ENCODE measurements around the gene IPO11. TPM values are rescaled to one million over a fixed set of nuclear protein-coding genes. Genes with fewer than 3 reads are reported as not detected.
A peak's percentile ranks its signal among the peaks of the same experiment; 100 is the strongest.

Gene IPO11
- total RNA-seq, 1 donor from 2014 or later: 11.8 TPM

DNA sequence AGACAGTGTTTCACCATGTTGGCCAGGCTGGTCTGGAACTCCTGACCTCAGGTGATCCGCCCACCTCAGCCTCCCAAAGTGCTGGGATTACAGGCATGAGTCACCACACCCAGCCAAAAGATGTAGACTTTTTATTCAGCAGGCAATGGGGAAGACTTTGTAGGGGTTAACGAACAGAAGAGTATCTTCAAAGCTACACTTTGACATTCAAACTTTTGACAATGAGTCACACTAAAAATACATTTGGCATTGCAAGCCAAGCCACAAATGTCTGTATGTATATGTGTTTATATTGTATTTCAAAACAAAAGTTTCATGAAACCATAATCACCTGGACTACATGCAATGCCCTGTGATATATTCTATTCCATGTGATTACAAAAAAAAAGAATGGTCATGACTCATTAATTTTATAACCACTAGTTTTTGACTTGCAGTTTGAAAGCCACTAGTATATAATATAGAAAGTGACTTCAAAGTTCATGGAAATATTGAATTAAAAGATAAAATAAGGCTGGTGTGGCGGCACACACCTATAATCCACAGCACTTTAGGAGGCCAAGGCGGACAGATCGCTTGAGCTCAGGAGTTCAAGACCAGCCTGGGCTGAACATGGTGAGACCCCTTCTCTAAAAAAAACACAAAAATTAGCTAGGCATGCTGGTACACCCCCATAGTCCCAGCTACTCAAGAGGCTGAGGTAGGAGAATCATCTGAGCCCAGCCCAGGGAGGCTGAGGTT is 17.2 kb upstream of the IPO11 start:
- no peak overlapping the region for H3K27ac ChIP-seq
- H3K36me3 ChIP-seq: peaks cover 44 to 77% of the 10 kb centered on the region in 2 donors
- no peaks in the 10 kb centered on the region for H3K9me3 ChIP-seq
- TF ChIP-seq CTCF (IDR thresholded peaks at IDR 0.05): no peak
- H3K4me3 ChIP-seq: no peak overlapping the region
- H3K4me1 ChIP-seq: no peaks in the 10 kb centered on the region
- no peaks in the 10 kb centered on the region for H3K27me3 ChIP-seq
- intact Hi-C loops (cut with DNase I): no loop called here
- no peak for DNase-seq (ENCODE audit: low spot score in 2 of 2)

DNA sequence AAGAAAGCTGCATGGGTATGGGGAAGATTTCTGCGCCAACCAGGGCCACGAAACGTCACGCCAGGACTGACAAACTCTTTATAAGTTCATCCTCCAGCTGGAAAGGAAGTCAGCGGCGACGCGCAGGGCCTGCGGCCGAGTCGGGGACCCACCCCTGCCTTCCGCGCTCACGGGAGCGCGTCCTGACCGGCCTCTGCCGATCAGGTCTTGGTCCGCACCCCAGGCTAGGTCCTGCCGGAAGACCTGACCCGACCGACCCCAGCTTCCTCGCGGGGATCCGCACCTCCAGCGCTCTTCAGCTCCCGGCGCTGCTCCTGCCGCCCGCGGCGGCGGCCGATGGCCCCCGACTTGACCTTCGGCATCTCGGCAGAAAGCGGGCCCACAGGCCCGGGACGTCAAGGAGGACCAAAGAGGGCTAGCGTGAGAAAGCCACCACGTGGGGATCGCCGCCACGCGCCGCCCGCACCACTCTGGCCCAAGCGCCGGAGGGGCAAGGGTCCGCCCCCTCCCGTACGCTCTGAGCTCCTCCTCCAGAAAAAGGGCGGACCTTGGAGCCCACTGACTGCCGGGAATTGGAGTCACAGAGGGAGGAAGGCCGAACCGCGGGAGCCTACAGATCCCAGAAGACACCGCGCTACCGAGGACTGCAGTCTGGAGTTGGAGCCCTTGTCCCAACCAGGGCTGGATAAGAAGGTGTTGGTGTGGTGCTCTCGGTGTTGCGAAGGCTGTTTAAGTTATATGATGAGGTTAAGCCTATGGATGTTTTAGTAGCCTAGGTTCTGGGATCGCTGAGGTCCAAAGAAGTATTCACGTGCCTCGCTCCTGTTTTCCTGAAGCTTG is 8.9 kb upstream of the IPO11 start, which contains the start of gene DIMT1:
Gene DIMT1, minus strand, starts transcription at position 495 of the 840 bp plus-strand sequence. Its CDS starts 133 bp downstream, at position 362.
- H3K9me3 ChIP-seq: no peaks in the 10 kb centered on the region
- peaks cover 2 to 13% of the 10 kb centered on the region in 2 donors for H3K36me3 ChIP-seq
- peak; percentile 92 to 98 for DNase-seq (ENCODE audit: low spot score in 2 of 2)
- peak within 1 kb of the TSS; percentile 87 to 100 for H3K4me3 ChIP-seq
- intact Hi-C loops (cut with DNase I): loop anchor here (1.0 kb wide), 2 partner anchors 9 to 97 kb away; partner anchors contain the start of genes IPO11 and KIF2A
- no peaks in the 10 kb centered on the region for H3K27me3 ChIP-seq
- TF ChIP-seq CTCF (IDR thresholded peaks at IDR 0.05): no peak
- H3K27ac ChIP-seq: peak within 1 kb of the TSS; percentile 96 to 98
- peaks cover 4 to 13% of the 10 kb centered on the region in 2 donors for H3K4me1 ChIP-seq

GRCh38 chr5:62413711-62414110 is 1.1 kb downstream of the IPO11 start:
- Histone ChIP-seq H3K4me3 (peak overlapping the region in 1 of 2 donors; percentile 96), H3K27ac (no peak overlapping the region), H3K9me3 (no peaks in the 10 kb centered on the region), H3K27me3 (no peaks in the 10 kb centered on the region), H3K36me3 (no peaks in the 10 kb centered on the region), H3K4me1 (peaks cover 4 to 7% of the 10 kb centered on the region in 2 donors)
- intact Hi-C loops (cut with DNase I): loop anchor here (10.0 kb wide), 1 partner anchor 1469 kb away; the partner anchor contains the start of genes ERCC8 and NDUFAF2
- TF ChIP-seq CTCF (IDR thresholded peaks at IDR 0.05): no peak
- DNase-seq (ENCODE audit: low spot score in 2 of 2): no peak

DNA sequence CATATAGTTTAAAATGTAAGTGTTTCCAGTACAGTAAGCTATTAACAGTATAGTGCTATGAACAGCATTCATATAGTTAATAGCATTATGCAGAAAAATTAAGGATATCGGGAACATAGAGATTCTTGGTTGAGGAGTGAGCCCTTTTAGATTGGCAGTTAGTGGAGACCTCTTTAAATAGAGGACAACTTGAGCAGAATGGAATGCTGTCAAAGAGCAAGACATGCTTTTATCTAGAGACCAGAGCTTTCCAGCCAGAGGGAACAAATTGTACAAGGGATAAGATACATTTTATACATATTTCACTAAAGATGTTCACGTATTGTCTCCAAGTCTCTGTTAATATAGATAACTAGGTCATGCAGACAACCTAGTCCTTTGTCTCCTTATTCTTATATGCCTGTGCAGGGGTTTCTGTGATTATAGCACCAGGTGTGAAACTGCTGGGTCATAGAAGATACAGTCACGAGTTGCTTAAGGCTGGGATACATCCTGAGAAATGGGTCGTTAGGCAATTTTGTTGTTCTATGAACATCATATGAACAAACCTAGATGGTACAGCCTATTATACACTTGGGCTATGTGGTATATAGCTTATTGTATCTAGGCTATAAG is 6.0 kb downstream of the IPO11 start:
- intact Hi-C loops (cut with DNase I): loop anchor here (10.0 kb wide), 1 partner anchor 1474 kb away; the partner anchor contains the start of genes ERCC8 and NDUFAF2

More for the DNA sequence above, 6.0 kb downstream of the IPO11 start:
- H3K36me3 ChIP-seq: no peaks in the 10 kb centered on the region
- H3K27me3 ChIP-seq: no peaks in the 10 kb centered on the region
- TF ChIP-seq CTCF (IDR thresholded peaks at IDR 0.05): no peak
- no peak overlapping the region for H3K27ac ChIP-seq
- DNase-seq (ENCODE audit: low spot score in 2 of 2): no peak
- no peaks in the 10 kb centered on the region for H3K9me3 ChIP-seq
- H3K4me1 ChIP-seq: peaks cover 2% of the 10 kb centered on the region in 2 donors
- no peak overlapping the region for H3K4me3 ChIP-seq
